DMS 273 treated with DMSO at 0.1 percent for 48 hours (cell line): ENCODE measurements around the gene SUMO3.

Experiments used
- DNase-seq: peaks from one replicate; lab custom pipeline; 2025; lab: John Stamatoyannopoulos, UW

The SUMO3 gene

DNA sequence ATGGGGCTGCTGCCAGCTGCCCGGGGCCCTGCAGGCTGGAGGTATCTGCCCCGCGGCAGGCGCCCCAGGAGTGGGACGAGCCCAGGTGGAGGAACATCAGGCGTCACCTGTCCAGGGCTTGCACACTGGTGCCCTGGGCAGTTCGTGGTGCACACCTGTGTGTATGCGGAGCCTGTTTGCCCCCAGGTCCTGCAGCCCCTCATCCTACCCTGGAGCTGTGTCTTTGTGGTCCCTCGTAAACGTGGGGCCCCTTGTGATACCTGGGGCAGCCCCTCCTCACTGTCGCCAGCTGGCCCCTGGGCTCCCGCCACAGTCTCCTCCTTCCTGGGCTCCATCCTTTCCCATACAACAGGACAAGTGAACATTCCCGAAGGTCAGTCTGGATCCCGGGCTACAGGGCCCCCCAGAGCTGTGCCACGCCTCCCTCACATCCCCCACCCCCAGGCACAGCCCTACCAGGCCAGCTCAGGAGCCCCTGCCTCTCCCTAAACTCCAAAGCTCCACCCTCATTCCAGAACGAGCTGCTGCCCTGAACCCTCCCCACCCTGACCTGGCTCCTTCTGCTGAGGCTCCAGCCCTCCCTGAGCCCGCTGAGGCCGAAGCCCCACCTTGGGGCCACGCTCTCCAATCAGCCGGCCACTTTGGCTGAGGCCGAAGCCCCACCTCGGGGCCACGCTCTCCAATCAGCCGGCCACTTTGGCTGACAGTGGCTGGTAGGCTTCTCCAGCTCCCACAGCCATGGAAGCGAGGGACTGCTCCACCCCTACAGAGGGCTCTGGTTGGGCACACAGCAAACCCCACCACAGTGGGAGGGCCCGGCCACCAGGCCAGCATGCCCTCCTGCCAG lies 58.9 kb downstream of the SUMO3 start:
- no peak for DNase-seq

DNA sequence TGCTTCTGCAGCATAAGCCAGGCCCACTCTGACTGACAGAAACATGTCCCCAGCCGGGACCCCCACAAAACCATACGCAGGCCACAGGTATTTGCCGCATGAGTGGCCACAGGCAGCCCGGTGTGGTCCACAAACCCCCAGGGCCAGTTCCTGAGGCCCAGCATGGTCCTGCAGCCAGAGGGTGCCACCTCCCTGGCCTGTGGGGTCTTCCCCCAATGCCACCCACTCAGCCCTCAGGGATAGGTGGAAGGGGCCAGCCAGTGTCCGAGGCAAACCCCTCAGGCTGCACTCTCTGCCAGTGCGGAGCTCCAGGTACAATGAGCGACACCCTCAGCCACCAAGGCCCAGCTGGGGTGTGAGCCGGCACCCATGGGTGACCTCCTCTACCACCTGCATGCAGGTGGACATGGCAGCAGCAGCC lies 59.7 kb downstream of the SUMO3 start:
- no peak for DNase-seq

DNA sequence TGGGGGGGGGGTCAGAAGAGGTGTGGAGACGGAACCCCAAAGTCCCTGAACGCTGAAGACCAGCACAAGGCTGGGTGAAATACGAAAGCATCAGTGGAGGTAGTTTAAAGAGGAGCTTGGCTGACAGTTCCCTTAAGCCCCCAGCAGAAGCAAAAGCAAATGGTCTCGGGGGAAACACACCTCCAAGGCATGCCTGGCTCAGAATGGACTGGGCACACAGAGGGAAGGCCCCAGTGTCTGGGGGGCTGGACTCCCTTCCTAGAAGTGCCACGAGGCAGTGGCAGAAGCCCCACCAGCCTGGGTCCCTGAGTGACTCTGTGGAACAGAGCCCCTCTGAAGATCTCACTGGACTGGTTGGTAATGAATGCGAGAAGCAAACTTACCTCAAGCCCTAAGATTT lies 60.1 kb downstream of the SUMO3 start:
- no peak for DNase-seq

DNA sequence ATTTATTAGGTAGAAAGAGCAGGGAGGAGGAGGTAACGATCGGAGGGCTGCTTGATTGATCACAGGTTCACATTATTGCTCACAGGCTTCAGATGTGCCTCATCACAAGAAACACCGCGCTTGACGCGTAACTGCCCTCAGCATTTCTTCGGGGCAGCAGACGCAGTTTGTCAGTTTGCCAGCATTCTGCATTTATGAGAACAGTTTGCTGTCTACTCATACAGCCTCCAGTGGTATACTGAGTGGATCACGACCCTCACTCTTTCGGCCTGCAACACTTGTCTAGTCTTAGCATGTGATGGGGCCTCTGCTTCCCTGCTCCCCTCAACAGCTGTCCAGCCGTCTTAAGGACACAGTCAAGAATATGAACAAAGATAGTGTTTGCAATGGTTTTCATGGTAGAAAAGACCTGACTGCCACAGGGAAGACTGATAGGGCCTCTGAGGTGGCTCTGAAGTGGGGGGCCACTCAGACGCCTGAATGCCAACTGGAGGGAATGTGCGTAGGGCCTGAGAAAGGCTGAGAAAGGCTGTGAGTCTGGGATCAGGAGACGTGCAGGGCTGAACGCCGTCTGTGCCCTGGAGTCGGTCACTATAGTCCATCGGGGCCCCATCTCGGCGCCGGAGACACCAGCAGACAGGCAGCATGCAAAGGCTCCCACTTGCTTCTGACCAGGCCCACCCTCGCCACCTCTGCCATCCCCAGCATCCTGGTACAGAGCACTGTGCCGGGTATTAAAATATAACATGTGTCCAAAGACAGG lies 61.3 kb downstream of the SUMO3 start:
- DNase-seq, result no peak
